Activated CD8-positive, alpha-beta memory T cell treated with anti-CD3 and anti-CD28 coated beads for 48 hours (primary cell): ENCODE results near the gene PLA1A.
"Not testable (repeated sequence)": the region's sequence is repeated elsewhere in the genome, so short reads cannot be mapped to it uniquely, and the experiment has no call there.

Experiments
- DNase-seq, 3 experiments: peaks; one replicate each; pipeline ENCODE4 v3.0.0-alpha.2; 2020; ENCODE audit warnings: low read depth in 2 of 3, low spot score in 2 of 3

The PLA1A gene

GRCh38 chr3:119662604-119663373, 65.1 kb downstream of the PLA1A start:
- no peak for DNase-seq

DNA sequence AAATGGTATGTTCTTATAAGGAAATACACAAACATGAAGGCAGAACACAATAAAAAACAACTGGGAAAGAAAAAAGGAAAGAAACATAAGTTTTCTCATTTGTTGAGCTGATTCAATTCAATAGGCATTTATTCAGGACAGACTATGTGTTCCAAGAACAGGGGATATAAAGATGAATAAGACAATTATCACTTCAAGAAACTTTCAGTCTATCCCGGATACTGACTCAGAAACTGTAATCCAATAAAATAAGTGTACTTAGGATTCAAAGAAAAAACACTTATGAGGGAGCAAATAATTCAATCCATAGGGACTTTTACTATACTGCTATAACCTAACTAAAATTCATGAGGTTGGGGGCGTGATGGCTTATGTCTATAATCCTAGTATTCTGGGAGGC, 66.2 kb downstream of the PLA1A start:
- DNase-seq: no peak

DNA sequence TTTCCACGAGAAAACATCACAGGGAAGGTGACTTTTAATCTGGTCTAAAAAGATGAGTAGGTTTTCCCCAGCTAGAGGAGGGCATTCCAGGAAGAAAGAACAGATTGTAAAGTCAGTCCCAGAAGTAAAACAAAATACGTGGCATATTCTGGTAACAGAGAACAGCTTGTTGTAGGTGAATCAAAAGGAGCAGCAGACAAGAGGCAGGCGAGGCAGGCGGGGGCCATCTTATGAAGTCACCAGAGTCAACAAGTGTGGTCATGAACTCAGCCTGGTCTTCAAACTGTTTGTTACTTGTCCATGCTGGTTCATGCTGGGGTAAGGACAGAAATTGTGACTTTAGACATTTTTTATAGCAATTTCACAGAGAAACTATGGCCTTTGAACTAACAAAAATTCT, 66.7 kb downstream of the PLA1A start:
- DNase-seq: no peak

GRCh38 chr3:119664850-119665379, 67.2 kb downstream of the PLA1A start:
- DNase-seq: no peak

DNA sequence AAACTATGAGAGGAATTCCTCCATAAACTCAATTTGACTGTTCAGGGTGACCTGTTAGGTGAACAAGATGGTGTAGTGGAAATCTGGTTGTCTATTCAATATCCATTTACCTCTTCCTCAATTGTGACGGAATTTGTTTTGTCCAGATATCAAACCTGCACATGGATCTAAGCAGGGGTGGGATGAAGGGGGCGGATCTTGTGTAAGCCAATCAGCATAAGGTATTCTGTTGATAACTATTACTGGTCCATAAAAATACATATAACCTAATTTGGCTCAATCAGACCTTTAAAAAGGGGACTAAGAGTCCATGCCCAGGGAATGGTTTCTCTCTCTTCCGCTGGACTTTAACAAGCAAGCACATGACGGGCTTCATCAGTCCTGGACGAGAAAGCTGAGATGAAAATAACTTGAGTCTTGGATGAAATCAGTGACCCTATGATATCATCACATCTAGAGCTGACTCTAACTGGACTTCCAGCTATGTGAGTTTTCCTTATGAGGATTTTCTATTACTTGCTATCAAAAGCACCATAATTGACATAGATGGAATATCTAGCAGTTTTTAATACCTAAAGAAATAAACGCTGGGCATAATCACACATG, 68.4 kb downstream of the PLA1A start:
- DNase-seq: no peak

GRCh38 chr3:119669906-119670570, 72.4 kb downstream of the PLA1A start:
- no peak for DNase-seq

GRCh38 chr3:119672776-119673175, 75.1 kb downstream of the PLA1A start:
- no peak for DNase-seq

- DNase-seq: no peak
Observed at GRCh38 chr3:119673875-119674274, 76.2 kb downstream of the PLA1A start.

GRCh38 chr3:119675188-119675874, 77.6 kb downstream of the PLA1A start:
- no peak for DNase-seq

DNA sequence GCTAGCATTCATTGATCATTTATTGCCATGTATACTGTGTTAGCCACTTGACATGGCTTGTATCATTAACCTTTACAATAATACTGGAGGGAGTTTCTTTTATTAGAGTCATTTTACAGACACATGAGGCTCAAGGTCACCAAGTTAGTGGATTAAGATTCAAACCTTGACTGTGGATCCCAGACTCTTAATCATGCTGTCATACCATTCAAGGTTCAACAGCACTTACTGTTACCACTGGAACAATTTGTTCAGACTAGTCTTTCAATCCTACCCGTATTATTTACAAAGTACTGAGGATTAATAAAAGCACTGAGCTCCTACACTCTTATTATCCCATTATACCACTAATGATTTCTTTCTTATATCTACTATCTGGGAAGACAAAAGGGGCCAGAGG, 78.3 kb downstream of the PLA1A start:
- DNase-seq: no peak

DNA sequence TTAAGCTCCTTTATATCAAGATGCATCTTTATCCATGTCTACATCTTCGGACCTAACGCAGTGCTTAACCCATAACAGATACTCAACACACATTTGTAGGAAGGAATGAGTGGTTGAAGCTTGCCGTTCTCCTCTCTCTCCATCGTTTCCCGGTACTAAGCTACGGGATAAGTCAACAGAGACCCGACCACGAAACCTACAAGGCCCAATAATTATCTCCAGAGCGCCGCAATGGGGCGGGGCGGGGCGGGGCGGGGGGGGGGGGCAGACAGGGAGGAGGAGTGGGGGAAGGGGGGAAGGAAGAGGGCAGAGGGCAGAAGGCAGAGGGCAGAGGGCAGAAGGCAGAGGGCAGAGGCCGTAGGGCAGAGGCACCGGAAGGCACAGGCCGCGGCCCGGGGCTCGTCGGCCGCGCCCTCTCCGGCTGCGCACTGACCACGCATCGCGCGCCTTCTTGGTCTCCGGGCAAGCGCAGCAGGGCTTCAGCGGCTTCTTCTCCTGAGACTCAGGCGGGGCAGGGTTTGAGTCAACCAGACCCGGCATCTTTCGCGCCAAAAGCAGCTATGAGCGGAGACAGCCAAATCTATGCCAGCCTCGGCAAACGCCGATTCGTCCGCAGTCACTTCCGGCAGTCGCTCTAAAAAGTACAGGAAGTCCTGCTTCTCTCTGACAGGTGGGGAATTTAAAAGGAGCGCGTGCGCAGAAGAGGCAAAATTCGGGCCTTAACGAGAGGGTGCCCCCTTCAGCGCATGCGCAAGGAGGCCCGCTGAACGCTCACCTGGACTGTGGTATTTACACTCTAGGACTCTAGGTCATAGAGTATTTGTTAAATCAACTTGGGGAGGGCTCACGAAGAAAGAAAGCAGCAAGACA, 79.3 kb downstream of the PLA1A start, which contains the start of gene COX17:
TSS of gene COX17 (minus strand) at position 636 of the 870 bp plus-strand sequence. CDS start at position 540, 96 bp downstream.
- DNase-seq: peak; percentile 69 to 86 (median 80)

DNA sequence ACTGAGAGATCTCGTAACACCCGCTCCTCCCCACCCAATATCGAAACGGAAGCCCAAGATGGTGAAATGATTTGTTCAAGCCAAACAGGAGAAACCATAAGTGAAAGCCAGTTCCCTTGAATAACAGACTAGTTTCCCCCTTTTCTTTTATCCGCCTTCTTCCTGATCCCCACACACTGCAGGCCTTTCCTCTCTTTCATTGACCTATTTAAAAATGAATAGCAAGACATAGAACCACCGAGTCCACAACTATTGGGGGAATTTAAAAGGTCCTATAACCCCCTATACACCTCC, 79.9 kb downstream of the PLA1A start:
- DNase-seq: no peak

DNA sequence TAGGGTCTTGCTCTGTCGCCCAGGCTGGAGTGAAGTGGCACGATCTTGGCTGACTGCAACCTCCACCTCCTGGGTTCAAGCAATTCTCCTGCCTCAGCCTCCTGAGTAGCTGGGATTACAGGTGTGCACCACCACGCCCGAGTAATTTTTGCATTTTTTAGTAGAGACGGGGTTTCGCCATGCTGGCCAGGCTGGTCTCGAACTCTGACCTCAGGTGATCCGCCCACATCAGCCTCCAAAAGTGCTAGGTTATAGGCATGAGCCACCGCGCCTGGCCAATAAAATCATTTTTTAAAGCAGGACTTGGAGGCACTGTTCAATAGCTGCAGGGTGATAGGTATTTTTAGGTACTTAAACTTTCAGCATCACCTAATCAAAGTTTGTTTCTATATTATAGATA, 80.5 kb downstream of the PLA1A start:
- DNase-seq: not testable (repeated sequence)
